Measurements from ENCODE around the gene BMPR1B.

BMPR1B gene

DNA sequence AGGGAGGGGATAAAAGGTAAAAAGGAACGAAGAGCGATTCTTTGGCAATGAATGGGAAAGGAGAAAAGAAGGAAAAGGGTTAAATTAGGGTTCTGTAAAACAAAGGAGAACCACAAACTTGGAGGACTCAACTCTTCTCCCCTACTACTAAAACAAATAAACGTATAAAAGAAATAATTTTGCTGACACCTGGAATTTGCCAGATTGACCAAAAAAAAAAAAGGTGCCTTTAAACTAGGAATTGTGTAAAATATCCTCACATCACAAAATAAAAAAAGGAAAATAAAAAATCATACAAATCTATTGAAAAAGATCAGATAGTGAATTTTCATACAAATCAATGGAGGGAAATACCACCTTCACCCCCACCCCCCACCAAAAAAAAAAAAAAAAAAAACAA lies 129.3 kb downstream of the BMPR1B start:
- Histone ChIP-seq H3K27me3 (ENCODE audit: control insufficient read depth in 1 of 2, insufficient read depth in 2 of 2, low read length in 2 of 2) (no peaks in the 10 kb centered on the region), H3K9ac (ENCODE audit: low read length) (no peak overlapping the region), H3K9me3 (ENCODE audit: low read length) (no peaks in the 10 kb centered on the region), H3K27ac (ENCODE audit: low read depth, low read length) (no peak overlapping the region), H3K4me1 (ENCODE audit: insufficient read depth, low read length) (no peaks in the 10 kb centered on the region), H3K4me3 (ENCODE audit: low read depth in 1 of 2, low read length in 2 of 2) (no peak overlapping the region), H3K36me3 (ENCODE audit: insufficient read depth, low read length) (no peaks in the 10 kb centered on the region)

GRCh38 chr4:94889523-94889922 lies 131.8 kb downstream of the BMPR1B start:
- Histone ChIP-seq H3K9ac (ENCODE audit: low read length) (no peak overlapping the region), H3K27me3 (ENCODE audit: control insufficient read depth in 1 of 2, insufficient read depth in 2 of 2, low read length in 2 of 2) (no peaks in the 10 kb centered on the region), H3K27ac (ENCODE audit: low read depth, low read length) (no peak overlapping the region)

GRCh38 chr4:94889946-94890345 lies 132.2 kb downstream of the BMPR1B start:
- Histone ChIP-seq H3K4me3 (ENCODE audit: low read depth in 1 of 2, low read length in 2 of 2) (no peak overlapping the region), H3K9me3 (ENCODE audit: low read length) (no peaks in the 10 kb centered on the region), H3K4me1 (ENCODE audit: insufficient read depth, low read length) (no peaks in the 10 kb centered on the region), H3K9ac (ENCODE audit: low read length) (no peak overlapping the region), H3K27ac (ENCODE audit: low read depth, low read length) (no peak overlapping the region), H3K36me3 (ENCODE audit: insufficient read depth, low read length) (no peaks in the 10 kb centered on the region), H3K27me3 (ENCODE audit: control insufficient read depth in 1 of 2, insufficient read depth in 2 of 2, low read length in 2 of 2) (no peaks in the 10 kb centered on the region)

More at GRCh38 chr4:94889523-94889922, 131.8 kb downstream of the BMPR1B start:
- Histone ChIP-seq H3K4me3 (ENCODE audit: low read depth in 1 of 2, low read length in 2 of 2) (no peak overlapping the region), H3K36me3 (ENCODE audit: insufficient read depth, low read length) (no peaks in the 10 kb centered on the region), H3K9me3 (ENCODE audit: low read length) (no peaks in the 10 kb centered on the region), H3K4me1 (ENCODE audit: insufficient read depth, low read length) (no peaks in the 10 kb centered on the region)

- Histone ChIP-seq H3K4me3 (ENCODE audit: low read depth in 1 of 2, low read length in 2 of 2) (no peak overlapping the region), H3K27me3 (ENCODE audit: control insufficient read depth in 1 of 2, insufficient read depth in 2 of 2, low read length in 2 of 2) (no peaks in the 10 kb centered on the region), H3K9ac (ENCODE audit: low read length) (no peak overlapping the region), H3K9me3 (ENCODE audit: low read length) (no peaks in the 10 kb centered on the region), H3K27ac (ENCODE audit: low read depth, low read length) (no peak overlapping the region), H3K36me3 (ENCODE audit: insufficient read depth, low read length) (no peaks in the 10 kb centered on the region), H3K4me1 (ENCODE audit: insufficient read depth, low read length) (no peaks in the 10 kb centered on the region)
Observed at GRCh38 chr4:94890579-94890978, 132.8 kb downstream of the BMPR1B start.

- no peaks in the 10 kb centered on the region for H3K27me3 ChIP-seq (ENCODE audit: control insufficient read depth in 1 of 2, insufficient read depth in 2 of 2, low read length in 2 of 2)
- no peak overlapping the region for H3K9ac ChIP-seq (ENCODE audit: low read length)
- no peaks in the 10 kb centered on the region for H3K9me3 ChIP-seq (ENCODE audit: low read length)
- no peak overlapping the region for H3K4me3 ChIP-seq (ENCODE audit: low read depth in 1 of 2, low read length in 2 of 2)
- no peaks in the 10 kb centered on the region for H3K4me1 ChIP-seq (ENCODE audit: insufficient read depth, low read length)
- H3K27ac ChIP-seq (ENCODE audit: low read depth, low read length) = no peak overlapping the region
- no peaks in the 10 kb centered on the region for H3K36me3 ChIP-seq (ENCODE audit: insufficient read depth, low read length)
Observed at GRCh38 chr4:94892051-94892450, 134.3 kb downstream of the BMPR1B start.

DNA sequence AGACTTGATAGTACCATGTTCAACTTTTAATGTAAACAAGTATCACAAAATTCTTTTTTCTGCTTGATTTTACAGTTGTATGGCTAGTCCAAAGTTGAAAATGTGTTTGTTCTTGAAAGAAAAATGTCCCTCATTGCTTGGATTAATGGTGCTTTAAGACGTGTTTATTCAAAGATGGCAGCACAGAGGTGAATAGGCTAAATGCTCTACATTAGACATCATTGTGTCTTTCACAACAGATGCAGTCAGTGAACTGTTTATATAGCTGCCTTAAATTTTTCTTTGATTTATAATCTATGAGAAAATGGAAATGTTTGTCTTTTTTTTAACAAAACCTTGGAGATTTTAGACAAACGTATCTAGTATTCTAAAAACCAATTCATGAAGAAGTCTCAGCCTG lies 137.3 kb downstream of the BMPR1B start:
- H3K9me3 ChIP-seq (ENCODE audit: low read length) = no peaks in the 10 kb centered on the region
- H3K27ac ChIP-seq (ENCODE audit: low read depth, low read length) = no peak overlapping the region
- no peak overlapping the region for H3K4me3 ChIP-seq (ENCODE audit: low read depth in 1 of 2, low read length in 2 of 2)
- H3K36me3 ChIP-seq (ENCODE audit: insufficient read depth, low read length) = no peaks in the 10 kb centered on the region
- no peaks in the 10 kb centered on the region for H3K4me1 ChIP-seq (ENCODE audit: insufficient read depth, low read length)
- no peak overlapping the region for H3K9ac ChIP-seq (ENCODE audit: low read length)
- no peaks in the 10 kb centered on the region for H3K27me3 ChIP-seq (ENCODE audit: control insufficient read depth in 1 of 2, insufficient read depth in 2 of 2, low read length in 2 of 2)

DNA sequence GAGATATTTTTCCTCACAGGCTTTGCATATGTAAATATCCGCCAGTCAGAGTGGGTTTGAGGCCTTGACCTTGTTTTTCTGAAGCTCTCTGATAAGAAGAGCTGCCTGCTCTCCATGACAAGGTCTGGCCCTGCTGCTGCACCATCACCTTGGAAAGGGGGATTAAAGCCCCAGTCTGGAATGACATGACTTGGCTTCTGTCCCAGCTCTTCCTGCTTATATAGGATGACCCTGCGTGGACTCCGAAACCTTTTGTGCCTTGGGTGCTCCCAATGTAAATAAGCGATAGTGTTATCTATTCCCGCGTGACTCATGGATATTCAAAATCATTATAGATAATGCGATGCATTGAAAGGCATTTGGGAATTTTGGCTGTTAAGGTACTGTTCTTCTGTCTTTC lies 139.3 kb downstream of the BMPR1B start:
- Histone ChIP-seq H3K4me1 (ENCODE audit: insufficient read depth, low read length) (no peaks in the 10 kb centered on the region), H3K4me3 (ENCODE audit: low read depth in 1 of 2, low read length in 2 of 2) (no peak overlapping the region), H3K9me3 (ENCODE audit: low read length) (no peaks in the 10 kb centered on the region), H3K9ac (ENCODE audit: low read length) (no peak overlapping the region), H3K27me3 (ENCODE audit: control insufficient read depth in 1 of 2, insufficient read depth in 2 of 2, low read length in 2 of 2) (no peaks in the 10 kb centered on the region), H3K27ac (ENCODE audit: low read depth, low read length) (no peak overlapping the region), H3K36me3 (ENCODE audit: insufficient read depth, low read length) (no peaks in the 10 kb centered on the region)

- H3K9me3 ChIP-seq (ENCODE audit: low read length) = no peaks in the 10 kb centered on the region
- H3K36me3 ChIP-seq (ENCODE audit: insufficient read depth, low read length) = no peaks in the 10 kb centered on the region
- no peaks in the 10 kb centered on the region for H3K4me1 ChIP-seq (ENCODE audit: insufficient read depth, low read length)
- H3K27me3 ChIP-seq (ENCODE audit: control insufficient read depth in 1 of 2, insufficient read depth in 2 of 2, low read length in 2 of 2) = no peaks in the 10 kb centered on the region
- H3K27ac ChIP-seq (ENCODE audit: low read depth, low read length) = no peak overlapping the region
- no peak overlapping the region for H3K4me3 ChIP-seq (ENCODE audit: low read depth in 1 of 2, low read length in 2 of 2)
- no peak overlapping the region for H3K9ac ChIP-seq (ENCODE audit: low read length)
Observed at GRCh38 chr4:94905511-94905910, 147.8 kb downstream of the BMPR1B start.

GRCh38 chr4:94909645-94910044 lies 151.9 kb downstream of the BMPR1B start:
- Histone ChIP-seq H3K36me3 (ENCODE audit: insufficient read depth, low read length) (no peaks in the 10 kb centered on the region), H3K27me3 (ENCODE audit: control insufficient read depth in 1 of 2, insufficient read depth in 2 of 2, low read length in 2 of 2) (no peaks in the 10 kb centered on the region)

DNA sequence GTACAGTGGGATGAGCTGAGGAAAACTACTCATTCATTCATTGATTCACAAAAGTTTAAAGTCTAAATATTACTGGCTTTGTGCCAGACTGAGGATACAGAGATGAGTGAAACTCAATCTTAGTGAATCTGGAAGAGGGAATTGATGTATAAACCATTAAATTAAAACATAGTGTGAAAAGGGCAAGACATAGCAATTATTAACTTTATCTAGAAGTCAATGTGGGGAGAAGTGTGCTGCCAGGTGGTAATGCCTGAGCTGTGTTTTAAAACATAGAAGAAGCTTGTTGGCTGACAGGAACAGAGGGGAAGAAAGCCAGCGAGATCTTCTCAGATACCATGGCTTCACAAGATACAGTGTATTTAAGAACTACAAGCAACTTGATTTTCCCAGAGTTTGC lies 153.4 kb downstream of the BMPR1B start:
- no peaks in the 10 kb centered on the region for H3K27me3 ChIP-seq (ENCODE audit: control insufficient read depth in 1 of 2, insufficient read depth in 2 of 2, low read length in 2 of 2)
- H3K36me3 ChIP-seq (ENCODE audit: insufficient read depth, low read length) = no peaks in the 10 kb centered on the region
- H3K4me3 ChIP-seq (ENCODE audit: low read depth in 1 of 2, low read length in 2 of 2) = no peak overlapping the region
- H3K27ac ChIP-seq (ENCODE audit: low read depth, low read length) = no peak overlapping the region
- H3K9ac ChIP-seq (ENCODE audit: low read length) = no peak overlapping the region
- H3K4me1 ChIP-seq (ENCODE audit: insufficient read depth, low read length) = no peaks in the 10 kb centered on the region
- no peaks in the 10 kb centered on the region for H3K9me3 ChIP-seq (ENCODE audit: low read length)

More at GRCh38 chr4:94909645-94910044, 151.9 kb downstream of the BMPR1B start:
- H3K9ac ChIP-seq (ENCODE audit: low read length) = no peak overlapping the region
- H3K9me3 ChIP-seq (ENCODE audit: low read length) = no peaks in the 10 kb centered on the region
- no peak overlapping the region for H3K4me3 ChIP-seq (ENCODE audit: low read depth in 1 of 2, low read length in 2 of 2)
- no peak overlapping the region for H3K27ac ChIP-seq (ENCODE audit: low read depth, low read length)
- H3K4me1 ChIP-seq (ENCODE audit: insufficient read depth, low read length) = no peaks in the 10 kb centered on the region

GRCh38 chr4:94912606-94913005 lies 154.9 kb downstream of the BMPR1B start:
- Histone ChIP-seq H3K27me3 (ENCODE audit: control insufficient read depth in 1 of 2, insufficient read depth in 2 of 2, low read length in 2 of 2) (no peaks in the 10 kb centered on the region), H3K4me1 (ENCODE audit: insufficient read depth, low read length) (no peaks in the 10 kb centered on the region), H3K9ac (ENCODE audit: low read length) (no peak overlapping the region), H3K4me3 (ENCODE audit: low read depth in 1 of 2, low read length in 2 of 2) (no peak overlapping the region), H3K36me3 (ENCODE audit: insufficient read depth, low read length) (no peaks in the 10 kb centered on the region), H3K27ac (ENCODE audit: low read depth, low read length) (no peak overlapping the region), H3K9me3 (ENCODE audit: low read length) (no peaks in the 10 kb centered on the region)

GRCh38 chr4:94913316-94913715 lies 155.6 kb downstream of the BMPR1B start:
- Histone ChIP-seq H3K4me3 (ENCODE audit: low read depth in 1 of 2, low read length in 2 of 2) (no peak overlapping the region), H3K36me3 (ENCODE audit: insufficient read depth, low read length) (no peaks in the 10 kb centered on the region), H3K9ac (ENCODE audit: low read length) (no peak overlapping the region), H3K27me3 (ENCODE audit: control insufficient read depth in 1 of 2, insufficient read depth in 2 of 2, low read length in 2 of 2) (no peaks in the 10 kb centered on the region), H3K9me3 (ENCODE audit: low read length) (no peaks in the 10 kb centered on the region), H3K4me1 (ENCODE audit: insufficient read depth, low read length) (no peaks in the 10 kb centered on the region), H3K27ac (ENCODE audit: low read depth, low read length) (no peak overlapping the region)
